ENCODE data around the gene GNRH2.
"Not testable (repeated sequence)": the region's sequence is repeated elsewhere in the genome, so short reads cannot be mapped to it uniquely, and the experiment has no call there.

DNA sequence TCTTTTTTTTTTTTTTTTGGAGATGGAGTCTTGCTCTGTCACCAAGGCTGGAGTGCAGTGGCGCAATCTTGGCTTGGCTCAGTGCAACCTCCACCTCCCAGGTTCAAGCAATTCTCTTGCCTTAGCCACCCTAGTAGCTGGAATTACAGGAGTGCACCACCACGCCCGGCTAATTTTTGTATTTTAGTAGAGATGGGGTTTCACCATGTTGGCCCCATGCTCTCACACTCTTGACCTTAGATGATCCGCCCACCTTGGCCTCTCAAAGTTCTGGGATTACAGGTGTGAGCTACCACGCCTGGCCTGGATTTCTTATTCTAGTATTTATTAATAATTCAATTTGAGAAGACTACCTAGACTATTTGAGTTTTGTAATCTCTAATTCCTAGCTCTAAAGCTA is 28.1 kb upstream of the GNRH2 start:
- TF ChIP-seq CTCF, POLR2A (IDR thresholded peaks at IDR 0.05): not testable (repeated sequence)
